HG02763 (cell line): ENCODE results near the gene SHROOM3.
"Not testable (repeated sequence)": the region's sequence is repeated elsewhere in the genome, so short reads cannot be mapped to it uniquely, and the experiment has no call there.

Experiments used
- ATAC-seq: cut with Tn5 transposase; IDR thresholded peaks from one replicate; pipeline ENCODE4 v1.9.1; 2021; ENCODE audit warnings: mild to moderate bottlenecking, moderate library complexity; ENCODE audit not compliant: unreplicated experiment

SHROOM3 gene

GRCh38 chr4:76588274-76588673, 153.2 kb downstream of the SHROOM3 start:
- no peak for ATAC-seq

GRCh38 chr4:76589402-76589801, 154.4 kb downstream of the SHROOM3 start:
- no peak for ATAC-seq

GRCh38 chr4:76589872-76590797, 155.1 kb downstream of the SHROOM3 start:
- no peak for ATAC-seq

- ATAC-seq = no peak
Observed at GRCh38 chr4:76590798-76591281, 155.8 kb downstream of the SHROOM3 start.

GRCh38 chr4:76591992-76592391, 157.0 kb downstream of the SHROOM3 start:
- no peak for ATAC-seq

- no peak for ATAC-seq
Observed at GRCh38 chr4:76592460-76592859, 157.4 kb downstream of the SHROOM3 start.

GRCh38 chr4:76594173-76594572, 159.1 kb downstream of the SHROOM3 start:
- no peak for ATAC-seq

- ATAC-seq = no peak
Observed at GRCh38 chr4:76595435-76595834, 160.4 kb downstream of the SHROOM3 start.

GRCh38 chr4:76596713-76597112, 161.7 kb downstream of the SHROOM3 start:
- no peak for ATAC-seq

GRCh38 chr4:76597423-76597979, 162.5 kb downstream of the SHROOM3 start:
- no peak for ATAC-seq

- ATAC-seq = no peak
Observed at GRCh38 chr4:76600447-76600846, 165.4 kb downstream of the SHROOM3 start.

GRCh38 chr4:76601791-76602190, 166.8 kb downstream of the SHROOM3 start:
- ATAC-seq = no peak

GRCh38 chr4:76605099-76605563, 170.1 kb downstream of the SHROOM3 start:
- ATAC-seq = no peak

- no peak for ATAC-seq
Observed at GRCh38 chr4:76606645-76607265, 171.7 kb downstream of the SHROOM3 start.

- peak; percentile 91 for ATAC-seq
Observed at GRCh38 chr4:76607266-76607799, 172.3 kb downstream of the SHROOM3 start.

- ATAC-seq = no peak
Observed at GRCh38 chr4:76607846-76608245, 172.8 kb downstream of the SHROOM3 start.

GRCh38 chr4:76608549-76608948, 173.5 kb downstream of the SHROOM3 start:
- ATAC-seq = not testable (repeated sequence)

GRCh38 chr4:76610751-76611547, 175.9 kb downstream of the SHROOM3 start:
- no peak for ATAC-seq

GRCh38 chr4:76611616-76612207, 176.7 kb downstream of the SHROOM3 start:
- ATAC-seq = no peak

- ATAC-seq = no peak
Observed at GRCh38 chr4:76614589-76614988, 179.6 kb downstream of the SHROOM3 start.
